ENCODE data around the gene EID2.

- TF ChIP-seq POLR2AphosphoS5 (IDR thresholded peaks at IDR 0.05) (no peak), CTCF (IDR thresholded peaks at IDR 0.05) (no peak), POLR2A (IDR thresholded peaks at IDR 0.05) (no peak), EP300 (IDR thresholded peaks at IDR 0.05; ENCODE audit: low read depth) (no peak)
These were observed 15.9 kb upstream of the EID2 start for GRCh38 chr19:39555883-39556282.
